Lung (tissue), 12 donors: ENCODE data around the gene ZNRF2. TPM values are rescaled to one million over a fixed set of nuclear protein-coding genes. Genes with fewer than 3 reads are reported as not detected.

Source experiments
- ATAC-seq: fragments of 200-7000 bp; cut with Tn5 transposase; one replicate; pipeline ENCODE4 v1.9.1; 2020; ENCODE audit warnings: moderate number of reproducible peaks; ENCODE audit not compliant: insufficient read depth, low FRiP score
- DNase-seq, 3 donors: peaks; one replicate each; pipeline ENCODE4 v3.0.0-alpha.2; 2013 to 2017
- H3K27ac ChIP-seq, 2 donors: one replicate each; pipeline ENCODE4 v1.5.1; 2013; ENCODE audit warnings: mild to moderate bottlenecking in 2 of 2, moderate library complexity in 2 of 2, control low read depth in 1 of 2, inconsistent platforms in 1 of 2, low read depth in 1 of 2, low read length in 1 of 2
- H3K27me3 ChIP-seq, 3 donors: one replicate each; pipeline ENCODE4 v1.5.1; 2013; ENCODE audit warnings: low read length in 2 of 3; ENCODE audit not compliant: control insufficient read depth in 3 of 3, insufficient read depth in 3 of 3
- H3K36me3 ChIP-seq, 4 donors: one replicate each; pipeline ENCODE4 v1.5.1; 2013; ENCODE audit warnings: low read length in 4 of 4, mild to moderate bottlenecking in 1 of 4, moderate library complexity in 1 of 4; ENCODE audit not compliant: control insufficient read depth in 4 of 4, insufficient read depth in 4 of 4
- H3K4me1 ChIP-seq, 5 donors: one replicate each; pipeline ENCODE4 v1.5.1; 2013; ENCODE audit warnings: low read length in 5 of 5, mild to moderate bottlenecking in 2 of 5, moderate library complexity in 1 of 5; ENCODE audit not compliant: control insufficient read depth in 5 of 5, insufficient read depth in 5 of 5
- H3K4me3 ChIP-seq: one replicate; pipeline ENCODE4 v1.5.1; 2013; ENCODE audit warnings: mild to moderate bottlenecking, control low read depth, moderate library complexity
- H3K9ac ChIP-seq, 2 donors: one replicate each; pipeline ENCODE4 v1.5.1; 2013; ENCODE audit warnings: low read length in 2 of 2, control low read depth in 1 of 2; ENCODE audit not compliant: insufficient read depth in 1 of 2
- H3K9me3 ChIP-seq, 4 donors: one replicate each; pipeline ENCODE4 v1.5.1; 2013; ENCODE audit warnings: low read length in 3 of 4, mild to moderate bottlenecking in 1 of 4, moderate library complexity in 1 of 4; ENCODE audit not compliant: control insufficient read depth in 4 of 4, insufficient read depth in 3 of 4
- WGBS, 2 donors: extraction: QIAGEN DNeasy Blood & Tissue Kit; methylation state at CpG; one replicate each; pipeline ENCODE4 v1.1.7; 2013; 5-methylcytosine and 5-hydroxymethylcytosine counted together
- polyA plus RNA-seq, 2 donors: library from polyadenylated mRNA; stranded (reverse); fragments of 200-250 nt; gene quantifications; one replicate each; pipeline ENCODE4 v1.2.1, GENCODE V29; 2013
- total RNA-seq, 2 donors: library from RNA; depleted of rRNA in 1 of 2; stranded (reverse); fragments of >200 nt in 1 of 2; gene quantifications; one replicate each; pipeline ENCODE4 v1.2.1, GENCODE V29; 2014 to 2021
- TF ChIP-seq, protein P1 (sequence below): IDR thresholded peaks from 2 replicates; pipeline ENCODE4 v1.5.1; 2012; ENCODE audit warnings: mild to moderate bottlenecking; ENCODE audit errors: control extremely low read depth, extremely low read depth
- donor health status: control.
- donor health status: control.
- donor health status: Bipolar disorder and iron deficiency.
- donor health status: healthy.
- donor health status: DM: yes; HTN: yes; CAD: no.

ZNRF2 gene
- total and polyA plus RNA-seq, 4 donors = 5.9 to 27.6 (median 15.4) TPM

DNA sequence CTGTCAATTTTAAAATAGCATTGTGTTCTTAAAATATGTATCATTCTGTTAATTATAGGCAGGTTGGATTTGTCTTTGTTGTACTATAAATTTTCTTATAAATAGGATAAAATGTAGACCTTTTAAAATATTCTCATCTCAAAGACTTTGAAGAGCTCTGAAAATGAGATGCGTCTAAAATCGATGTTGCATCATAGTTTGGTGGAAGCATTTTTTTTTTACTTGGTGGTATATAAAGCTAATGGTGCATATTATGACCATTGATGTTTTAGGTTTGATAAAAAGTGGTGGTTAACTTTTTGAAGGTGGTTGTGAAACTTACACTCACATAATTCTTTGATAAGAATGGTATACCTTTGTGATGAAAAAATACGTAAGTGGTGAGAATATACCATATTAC lies 69.1 kb downstream of the ZNRF2 start:
- H3K36me3 ChIP-seq = peaks cover 0 to 2% (median 0%) of the 10 kb centered on the region in 4 donors
- H3K27me3 ChIP-seq = no peaks in the 10 kb centered on the region
- ATAC-seq (no peak), DNase-seq (no peak)
- H3K9me3 ChIP-seq = no peaks in the 10 kb centered on the region
- no peak overlapping the region for H3K4me3 ChIP-seq
- no peak overlapping the region for H3K9ac ChIP-seq
- H3K4me1 ChIP-seq = peaks cover 0 to 2% (median 0%) of the 10 kb centered on the region in 5 donors
- TF ChIP-seq, protein P1, sequence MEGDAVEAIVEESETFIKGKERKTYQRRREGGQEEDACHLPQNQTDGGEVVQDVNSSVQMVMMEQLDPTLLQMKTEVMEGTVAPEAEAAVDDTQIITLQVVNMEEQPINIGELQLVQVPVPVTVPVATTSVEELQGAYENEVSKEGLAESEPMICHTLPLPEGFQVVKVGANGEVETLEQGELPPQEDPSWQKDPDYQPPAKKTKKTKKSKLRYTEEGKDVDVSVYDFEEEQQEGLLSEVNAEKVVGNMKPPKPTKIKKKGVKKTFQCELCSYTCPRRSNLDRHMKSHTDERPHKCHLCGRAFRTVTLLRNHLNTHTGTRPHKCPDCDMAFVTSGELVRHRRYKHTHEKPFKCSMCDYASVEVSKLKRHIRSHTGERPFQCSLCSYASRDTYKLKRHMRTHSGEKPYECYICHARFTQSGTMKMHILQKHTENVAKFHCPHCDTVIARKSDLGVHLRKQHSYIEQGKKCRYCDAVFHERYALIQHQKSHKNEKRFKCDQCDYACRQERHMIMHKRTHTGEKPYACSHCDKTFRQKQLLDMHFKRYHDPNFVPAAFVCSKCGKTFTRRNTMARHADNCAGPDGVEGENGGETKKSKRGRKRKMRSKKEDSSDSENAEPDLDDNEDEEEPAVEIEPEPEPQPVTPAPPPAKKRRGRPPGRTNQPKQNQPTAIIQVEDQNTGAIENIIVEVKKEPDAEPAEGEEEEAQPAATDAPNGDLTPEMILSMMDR = no peak
- H3K27ac ChIP-seq = no peak overlapping the region
- WGBS, 2 donors = 86 to 93% methylated on average over 3 of the region's 3 CpGs

DNA sequence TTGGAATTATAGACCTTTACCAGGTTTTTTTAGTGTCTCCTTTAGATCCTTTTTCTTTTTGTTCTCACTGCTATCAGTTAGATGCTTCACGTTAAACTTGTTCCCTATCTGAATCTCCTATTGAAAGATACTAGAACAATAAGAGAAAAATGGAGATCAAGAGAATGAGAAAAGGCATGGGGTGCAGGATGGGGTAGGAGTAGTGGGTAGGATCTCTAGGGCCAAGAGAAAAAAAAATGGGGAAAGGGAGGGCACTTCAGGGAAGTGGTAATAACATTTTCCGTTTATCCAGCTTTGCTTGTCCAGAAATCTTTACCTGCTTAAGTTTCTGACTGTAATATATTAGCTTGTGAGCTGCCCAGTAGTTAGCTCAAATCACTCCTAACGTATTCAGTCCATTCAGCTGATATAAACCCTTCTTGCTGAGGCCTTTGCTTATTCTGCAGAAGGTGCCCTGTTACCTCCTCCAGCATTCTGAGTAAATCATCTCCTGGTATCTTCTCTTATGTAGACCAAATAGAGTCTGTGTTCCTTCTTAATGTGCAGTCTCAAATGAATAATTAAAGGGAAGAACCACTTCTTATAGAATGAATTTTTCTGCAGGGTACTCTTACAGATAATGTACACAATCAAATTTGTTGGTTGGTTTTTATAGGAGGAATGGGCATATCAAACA lies 69.7 kb downstream of the ZNRF2 start:
- no peak for ATAC-seq

GRCh38 chr7:30354791-30355190 lies 70.4 kb downstream of the ZNRF2 start:
- no peak for DNase-seq
- peaks cover 0 to 2% (median 0%) of the 10 kb centered on the region in 5 donors for H3K4me1 ChIP-seq
- ATAC-seq = no peak

More for the DNA sequence above, 69.7 kb downstream of the ZNRF2 start:
- Histone ChIP-seq H3K4me3 (no peak overlapping the region), H3K27ac (no peak overlapping the region), H3K4me1 (peaks cover 0 to 2% (median 0%) of the 10 kb centered on the region in 5 donors), H3K36me3 (peaks cover 0 to 2% (median 0%) of the 10 kb centered on the region in 4 donors), H3K9me3 (no peaks in the 10 kb centered on the region), H3K9ac (no peak overlapping the region), H3K27me3 (no peaks in the 10 kb centered on the region)
- no peak for DNase-seq
- WGBS, 2 donors = 92 to 96% methylated on average over 3 of the region's 3 CpGs
- TF ChIP-seq, protein P1 = no peak

More at GRCh38 chr7:30354791-30355190, 70.4 kb downstream of the ZNRF2 start:
- H3K9me3 ChIP-seq = no peaks in the 10 kb centered on the region
- peaks cover 0 to 2% (median 0%) of the 10 kb centered on the region in 4 donors for H3K36me3 ChIP-seq
- no peaks in the 10 kb centered on the region for H3K27me3 ChIP-seq
- TF ChIP-seq, protein P1 = no peak
- H3K4me3 ChIP-seq = no peak overlapping the region
- no peak overlapping the region for H3K9ac ChIP-seq
- H3K27ac ChIP-seq = no peak overlapping the region
